ENCODE results near the gene EPHB1. TPM values are rescaled to one million over a fixed set of nuclear protein-coding genes. Genes with fewer than 3 reads are reported as not detected.

Gene EPHB1
- polyA plus RNA-seq, 1 of the 3 experiments (the other 2 are of a cell fraction) = 1.2 TPM

GRCh38 chr3:134991472-134992010 is 196.5 kb downstream of the EPHB1 start (continued):
- TF ChIP-seq, protein P1, sequence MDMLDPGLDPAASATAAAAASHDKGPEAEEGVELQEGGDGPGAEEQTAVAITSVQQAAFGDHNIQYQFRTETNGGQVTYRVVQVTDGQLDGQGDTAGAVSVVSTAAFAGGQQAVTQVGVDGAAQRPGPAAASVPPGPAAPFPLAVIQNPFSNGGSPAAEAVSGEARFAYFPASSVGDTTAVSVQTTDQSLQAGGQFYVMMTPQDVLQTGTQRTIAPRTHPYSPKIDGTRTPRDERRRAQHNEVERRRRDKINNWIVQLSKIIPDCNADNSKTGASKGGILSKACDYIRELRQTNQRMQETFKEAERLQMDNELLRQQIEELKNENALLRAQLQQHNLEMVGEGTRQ (IDR thresholded peaks at IDR 0.05; ENCODE audit: borderline replicate concordance, low read depth, low read length) = no peak
- no peak for TF ChIP-seq PBX3 (IDR thresholded peaks at IDR 0.05)
- TF ChIP-seq CHD2 (IDR thresholded peaks at IDR 0.05; ENCODE audit: low read length, partially characterized antibody) = no peak
- TF ChIP-seq RXRA (IDR thresholded peaks at IDR 0.05; ENCODE audit: borderline replicate concordance, low read depth) = no peak

- CTCF ChIA-PET = no interaction called here
- H3K27ac ChIP-seq (ENCODE audit: low read depth in 2 of 2, low read length in 1 of 2) = no peak overlapping the region
These were observed 197.1 kb downstream of the EPHB1 start for GRCh38 chr3:134992180-134992579.

More at GRCh38 chr3:134992180-134992579, 197.1 kb downstream of the EPHB1 start:
- Histone ChIP-seq H3K4me2 (no peak overlapping the region), H4K20me1 (ENCODE audit: insufficient read depth) (no peaks in the 10 kb centered on the region), H3K9ac (no peak overlapping the region), H3K9me3 (no peaks in the 10 kb centered on the region), H3K4me3 (ENCODE audit: low read depth in 2 of 2, low read length in 1 of 2) (no peak overlapping the region), H3K9me2 (no peaks in the 10 kb centered on the region; the same call in 1 of the 2 replicates), H3K4me1 (ENCODE audit: control insufficient read depth in 1 of 2, insufficient read depth in 2 of 2, low read depth in 1 of 2, low read length in 1 of 2) (no peaks in the 10 kb centered on the region), H2AFZ (ENCODE audit: low read depth) (no peak overlapping the region), H3K27me3 (ENCODE audit: insufficient read depth) (no peaks in the 10 kb centered on the region), H3K79me2 (ENCODE audit: insufficient read depth) (no peaks in the 10 kb centered on the region), H3K36me3 (replicated peaks in 1 of 2; ENCODE audit: control insufficient read depth in 1 of 2, insufficient read depth in 2 of 2, low read length in 1 of 2) (no peaks in the 10 kb centered on the region), H3F3A (replicated peaks; ENCODE audit: insufficient read depth) (peaks cover 4% of the 10 kb centered on the region)
- POLR2A ChIA-PET = no interaction called here
- WGBS (ENCODE audit: low lambda C conversion rate) = 74% methylated on average over 6 of the region's 7 CpGs
- DNase-seq = no peak
- TF ChIP-seq MXI1 (IDR thresholded peaks at IDR 0.05; ENCODE audit: low read depth, low read length) (no peak), FOXJ3 (CRISPR knock-in tag; IDR thresholded peaks at IDR 0.05) (no peak), CTCF (IDR thresholded peaks at IDR 0.05) (no peak), TEAD4 (IDR thresholded peaks at IDR 0.05; ENCODE audit: borderline replicate concordance, insufficient read depth) (no peak)
- TF ChIP-seq, protein P2, sequence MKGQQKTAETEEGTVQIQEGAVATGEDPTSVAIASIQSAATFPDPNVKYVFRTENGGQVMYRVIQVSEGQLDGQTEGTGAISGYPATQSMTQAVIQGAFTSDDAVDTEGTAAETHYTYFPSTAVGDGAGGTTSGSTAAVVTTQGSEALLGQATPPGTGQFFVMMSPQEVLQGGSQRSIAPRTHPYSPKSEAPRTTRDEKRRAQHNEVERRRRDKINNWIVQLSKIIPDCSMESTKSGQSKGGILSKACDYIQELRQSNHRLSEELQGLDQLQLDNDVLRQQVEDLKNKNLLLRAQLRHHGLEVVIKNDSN (IDR thresholded peaks at IDR 0.05; ENCODE audit: borderline replicate concordance, low read depth) = no peak
